Embryonic facial prominence (tissue), 1 donor: ENCODE results near the gene NSG2.
"Not testable (repeated sequence)": the region's sequence is repeated elsewhere in the genome, so short reads cannot be mapped to it uniquely, and the experiment has no call there.

Experiments used
- DNase-seq: peaks from one replicate; pipeline ENCODE4 v3.0.0-alpha.2; 2016; ENCODE audit errors: extremely low spot score

The NSG2 gene

GRCh38 chr5:174045470-174046025, at the start of gene NSG2:
NSG2 (plus strand) TSS chr5:174045706; CDS start chr5:174046756, 1,050 bp downstream.
- peak; percentile 94 for DNase-seq

DNA sequence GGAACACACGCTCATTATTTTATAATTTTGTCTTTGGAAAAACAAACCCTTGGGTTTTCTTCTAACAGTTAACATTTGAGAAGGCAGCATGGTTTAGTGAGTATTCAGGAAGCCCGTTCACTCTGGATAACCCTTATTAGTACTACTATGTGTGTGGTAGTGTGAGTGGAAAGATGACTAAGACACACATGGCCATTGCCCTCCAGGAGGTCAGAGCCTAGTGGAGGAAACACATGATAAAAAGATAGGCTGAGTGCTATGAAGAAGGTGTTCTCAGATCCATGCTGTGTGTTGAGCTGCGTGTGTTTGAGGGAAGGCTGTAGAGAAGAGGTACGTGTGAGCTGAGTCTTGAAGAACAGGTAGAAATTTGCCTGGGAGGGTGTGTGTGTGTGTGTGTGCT, 48.2 kb upstream of the NSG2 start:
- DNase-seq = no peak

DNA sequence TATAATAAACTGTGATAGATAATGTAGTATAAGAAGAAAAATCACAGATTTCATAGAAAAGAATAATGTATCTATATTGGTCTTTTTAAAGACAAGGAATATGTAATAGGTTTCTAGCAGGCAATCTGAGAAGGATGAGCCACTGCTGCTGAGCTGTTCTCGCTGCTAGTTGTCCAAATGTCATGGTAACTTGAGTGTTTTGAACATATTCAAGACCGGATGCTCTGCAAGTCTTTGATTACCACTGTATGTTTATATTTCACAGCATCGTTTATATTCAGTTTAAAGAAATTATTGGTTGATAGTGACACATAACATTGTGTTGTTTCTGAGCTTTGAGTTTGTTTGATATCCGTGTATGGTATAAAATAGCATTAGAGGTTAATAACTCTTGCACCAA, 47.0 kb upstream of the NSG2 start:
- no peak for DNase-seq

- no peak for DNase-seq
Observed at GRCh38 chr5:174000076-174000475, 45.4 kb upstream of the NSG2 start.

DNA sequence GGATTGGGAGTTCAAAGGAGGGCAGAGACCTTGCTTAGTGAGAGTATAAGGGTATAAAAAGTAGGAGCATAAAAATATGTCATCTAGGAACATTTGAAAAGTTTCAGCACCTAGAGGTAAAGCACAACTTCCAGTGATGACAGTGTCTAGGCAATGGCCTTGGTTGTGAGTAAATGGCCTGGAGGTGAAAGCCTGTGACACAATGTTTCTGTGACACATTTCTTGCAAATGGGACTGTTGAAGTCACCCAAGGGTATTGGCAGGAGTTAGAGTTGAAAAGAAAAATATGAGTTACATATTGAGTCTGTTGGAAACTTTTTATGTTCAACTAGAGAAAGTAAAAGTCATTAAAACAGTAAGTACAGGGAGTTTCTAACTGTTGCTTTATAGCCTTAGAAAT, 41.7 kb upstream of the NSG2 start:
- no peak for DNase-seq

DNA sequence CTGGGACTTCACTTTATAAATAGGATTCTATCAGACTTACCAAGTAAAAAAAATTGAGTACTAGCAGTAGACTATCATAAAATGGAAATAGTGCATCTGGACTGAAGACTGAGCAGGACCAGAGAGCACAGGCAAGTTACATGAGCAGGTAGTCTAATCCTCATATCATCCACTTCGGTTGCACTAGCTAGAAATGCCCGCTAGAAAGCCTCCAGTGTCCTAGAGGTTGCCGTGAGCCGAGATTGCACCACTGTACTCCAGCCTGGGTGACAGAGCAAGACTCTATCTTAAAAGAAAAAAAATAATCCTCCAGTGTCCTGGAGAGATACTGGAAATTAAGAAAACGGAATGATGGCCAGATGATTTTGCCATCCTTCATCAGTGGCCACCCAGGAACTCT, 36.6 kb upstream of the NSG2 start:
- DNase-seq = no peak

- no peak for DNase-seq
Observed at GRCh38 chr5:174010365-174010764, 35.1 kb upstream of the NSG2 start.

GRCh38 chr5:174011441-174011840, 34.1 kb upstream of the NSG2 start:
- DNase-seq = no peak

- not testable (repeated sequence) for DNase-seq
Observed at GRCh38 chr5:174020069-174020927, 25.2 kb upstream of the NSG2 start.

- no peak for DNase-seq
Observed at GRCh38 chr5:174020928-174021304, 24.6 kb upstream of the NSG2 start.

GRCh38 chr5:174022384-174023095, 23.0 kb upstream of the NSG2 start:
- no peak for DNase-seq

GRCh38 chr5:174030286-174030685, 15.2 kb upstream of the NSG2 start:
- no peak for DNase-seq

DNA sequence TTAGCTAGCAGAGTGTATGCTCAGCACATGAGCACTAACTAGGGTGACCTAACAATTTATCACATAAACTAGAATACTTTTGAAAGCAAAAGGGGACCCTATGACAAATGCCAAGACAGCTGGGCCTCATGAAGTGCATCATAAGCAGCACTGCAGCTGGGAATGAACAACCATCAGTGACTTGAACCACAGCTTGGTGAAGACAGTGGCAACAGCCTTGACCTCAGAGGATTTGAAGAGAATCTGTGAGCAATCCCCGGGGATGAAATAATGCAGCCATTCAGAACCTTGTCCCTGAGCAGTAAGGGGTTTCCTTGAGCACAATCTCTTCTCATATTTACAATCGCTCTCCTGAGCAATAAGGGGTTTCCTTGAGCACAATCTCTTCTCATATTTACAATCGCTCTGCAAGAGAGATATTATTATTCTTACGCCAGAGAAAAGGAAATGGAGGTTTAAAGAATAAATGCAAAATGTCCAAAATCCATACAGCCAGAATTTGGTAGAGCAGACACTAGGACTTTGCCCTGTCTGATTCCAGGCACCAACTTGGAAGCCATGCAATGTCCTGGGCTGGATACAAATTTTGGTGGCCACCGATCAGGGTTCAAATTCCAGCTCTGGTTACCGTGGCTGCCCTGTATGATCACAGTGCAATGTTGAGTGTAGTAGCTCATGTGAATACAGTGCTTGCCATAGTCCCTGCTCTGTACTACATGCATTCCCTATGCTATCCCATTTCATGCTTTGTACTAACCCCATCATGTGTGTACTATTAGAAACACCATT, 846 bp upstream of the NSG2 start:
- no peak for DNase-seq

GRCh38 chr5:174046558-174046957, 1.1 kb downstream of the NSG2 start:
- no peak for DNase-seq

DNA sequence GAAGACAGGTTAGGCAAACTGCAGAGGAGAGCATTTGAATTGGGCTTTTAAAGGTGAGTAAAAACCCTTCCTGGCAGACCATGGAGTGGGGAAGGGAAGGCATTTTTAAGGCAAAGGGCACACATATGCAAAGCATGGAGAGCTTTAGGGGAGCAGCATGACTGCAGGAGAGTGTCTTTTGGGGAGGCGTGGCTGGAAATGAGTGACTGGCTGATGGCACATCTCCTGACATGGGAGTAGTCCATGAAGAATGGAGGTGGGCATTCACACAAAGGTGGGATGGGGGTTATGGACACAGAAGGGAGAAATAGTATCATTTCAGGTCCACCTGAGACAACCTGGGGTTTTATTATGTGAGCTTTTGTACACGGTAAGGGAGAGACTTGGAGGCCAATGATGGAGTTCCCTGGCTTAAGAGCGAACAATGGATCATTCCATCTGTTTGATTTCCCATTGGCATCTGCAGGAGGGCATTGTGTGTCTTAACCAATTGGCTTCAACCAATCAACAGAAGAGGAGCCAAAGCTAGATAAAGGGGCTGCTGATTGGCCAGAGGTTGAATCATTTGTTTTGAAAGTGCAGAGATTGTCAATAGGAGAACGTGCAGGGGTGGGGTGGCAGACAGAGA, 2.1 kb downstream of the NSG2 start:
- DNase-seq = no peak

DNA sequence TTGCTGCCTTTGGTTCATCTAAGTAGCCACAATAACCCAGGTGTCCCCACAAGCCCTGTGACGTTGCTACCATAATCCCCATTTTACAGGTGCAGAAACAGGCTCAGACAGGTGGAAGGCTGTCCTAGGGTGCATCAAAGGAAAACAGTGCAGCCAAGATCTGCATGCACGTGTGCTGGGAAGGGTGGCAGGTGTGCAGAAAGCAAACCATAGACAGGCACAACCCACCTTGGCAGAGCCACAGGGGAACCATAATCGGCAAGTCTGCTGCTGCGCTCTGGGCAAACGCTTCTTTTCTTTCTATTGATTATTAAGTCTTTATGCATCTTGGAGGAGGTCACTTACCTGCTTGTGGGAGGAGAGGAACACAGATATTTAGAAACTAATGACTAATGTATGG, 7.1 kb downstream of the NSG2 start:
- DNase-seq = no peak

DNA sequence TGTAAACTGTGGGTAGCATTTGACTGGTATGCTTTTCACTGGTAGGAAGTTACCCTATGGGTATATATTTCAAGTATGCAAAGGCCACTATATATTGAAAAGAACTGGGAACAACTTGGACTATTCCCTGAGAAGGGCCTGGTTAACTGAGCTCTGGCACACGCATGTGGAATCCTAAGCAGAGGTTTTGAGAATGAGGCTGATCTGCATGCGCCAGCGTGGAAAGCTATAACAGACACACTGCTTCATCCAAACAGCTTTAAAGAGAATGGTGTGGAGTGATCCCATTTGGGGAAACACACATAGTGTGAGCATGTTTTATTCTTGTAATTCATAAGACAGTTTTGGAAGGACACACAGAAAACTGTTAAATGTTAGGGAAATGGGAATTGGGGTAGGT, 8.4 kb downstream of the NSG2 start:
- DNase-seq = no peak

- no peak for DNase-seq
Observed at GRCh38 chr5:174056064-174056847, 10.8 kb downstream of the NSG2 start.

GRCh38 chr5:174057206-174057605, 11.7 kb downstream of the NSG2 start:
- no peak for DNase-seq

DNA sequence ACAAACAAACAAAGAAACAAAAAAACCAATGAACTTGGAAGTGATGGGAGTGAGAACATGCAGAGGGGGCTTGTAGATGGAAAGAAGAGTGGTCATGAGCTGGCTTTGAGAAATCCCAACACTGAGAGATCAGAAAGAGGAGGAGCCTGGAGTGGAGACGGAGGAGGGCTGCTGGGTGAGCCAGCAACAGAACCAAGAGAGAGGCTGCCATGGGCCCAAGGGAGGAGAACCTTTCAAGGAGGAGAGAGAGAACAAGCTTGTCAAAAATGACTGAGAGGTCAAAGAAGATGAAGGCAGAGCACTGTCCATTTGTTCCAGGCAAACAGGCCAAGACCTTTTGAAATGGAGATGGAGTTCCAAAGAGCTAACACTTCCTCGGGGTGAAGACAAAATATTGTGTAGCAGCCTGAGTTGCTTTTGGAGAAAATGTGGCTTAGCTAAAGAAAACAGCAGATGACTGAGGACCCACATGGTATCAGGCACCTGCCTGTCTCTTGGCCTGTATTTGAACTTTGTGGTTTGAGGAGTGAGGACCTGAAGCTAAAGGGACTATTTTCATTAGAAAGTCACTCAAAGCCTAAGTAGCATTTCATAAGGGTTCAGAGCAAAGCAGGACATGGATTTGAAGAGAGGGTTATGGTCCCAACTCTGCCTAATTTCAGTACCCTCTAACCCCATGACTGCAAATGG, 13.1 kb downstream of the NSG2 start:
- no peak for DNase-seq
